Fibroblast of lung (primary cell): ENCODE measurements around the gene ZNF425. TPM values are rescaled to one million over a fixed set of nuclear protein-coding genes. Genes with fewer than 3 reads are reported as not detected.
"Not testable (repeated sequence)": the region's sequence is repeated elsewhere in the genome, so short reads cannot be mapped to it uniquely, and the experiment has no call there.

Experiments used
- DNase-seq, 2 donors: peaks; one replicate each; pipeline versions ENCODE4 v3.0.0 to v3.0.0-alpha.2; 2010; ENCODE audit warnings: low read depth in 2 of 2
- H2AFZ ChIP-seq: 2 replicates; pipeline ENCODE4 v1.5.1; 2012; ENCODE audit warnings: low read length, control low read depth, inconsistent platforms
- H3K27ac ChIP-seq: 2 replicates; pipeline ENCODE4 v1.5.1; 2011; ENCODE audit warnings: low read length, control low read depth; ENCODE audit not compliant: insufficient read depth
- H3K27me3 ChIP-seq: 2 replicates; pipeline ENCODE4 v1.5.1; 2011; ENCODE audit warnings: mild to moderate bottlenecking, low read length; ENCODE audit not compliant: control insufficient read depth, insufficient read depth
- H3K36me3 ChIP-seq: 2 replicates; pipeline ENCODE4 v1.5.1; 2011; ENCODE audit warnings: low read length; ENCODE audit not compliant: control insufficient read depth, insufficient read depth
- H3K4me1 ChIP-seq: 2 replicates; pipeline ENCODE4 v1.5.1; 2011; ENCODE audit warnings: low read length; ENCODE audit not compliant: control insufficient read depth, insufficient read depth; ENCODE audit errors: extremely low read depth
- H3K4me2 ChIP-seq: 2 replicates; pipeline ENCODE4 v1.5.1; 2011; ENCODE audit warnings: low read length, control low read depth; ENCODE audit not compliant: insufficient read depth; ENCODE audit errors: extremely low read depth
- H3K4me3 ChIP-seq, 4 experiments: fragments of 200-600 bp in 1 of 4; sonication (generic) in 1 of 4; replicated peaks in 1 of 4; 2 replicates each; pipeline ENCODE4 v1.5.1; 2011 to 2016; ENCODE audit warnings: low read length in 4 of 4, low read depth in 3 of 4, mild to moderate bottlenecking in 3 of 4, control low read depth in 2 of 4, inconsistent platforms in 1 of 4, mixed read lengths in 1 of 4; ENCODE audit not compliant: insufficient read depth in 1 of 4; ENCODE audit errors: control extremely low read depth in 1 of 4
- H3K79me2 ChIP-seq: 2 replicates; pipeline ENCODE4 v1.5.1; 2012; ENCODE audit warnings: mild to moderate bottlenecking, low read length, inconsistent platforms; ENCODE audit not compliant: control insufficient read depth, insufficient read depth
- H3K9ac ChIP-seq: 2 replicates; pipeline ENCODE4 v1.5.1; 2011; ENCODE audit warnings: mild to moderate bottlenecking, low read length, control low read depth; ENCODE audit not compliant: insufficient read depth
- H3K9me3 ChIP-seq: 2 replicates; pipeline ENCODE4 v1.5.1; 2012; ENCODE audit warnings: low read depth, low read length; ENCODE audit not compliant: control insufficient read depth, insufficient read depth
- H4K20me1 ChIP-seq: 2 replicates; pipeline ENCODE4 v1.5.1; 2011; ENCODE audit warnings: low read length; ENCODE audit not compliant: control insufficient read depth, insufficient read depth; ENCODE audit errors: extremely low read depth
- EZH2 ChIP-seq: IDR thresholded peaks from 2 replicates; pipeline ENCODE4 v1.5.1; 2012; ENCODE audit warnings: low read length, control low read depth, mild to moderate bottlenecking; ENCODE audit errors: missing control alignments
- polyA plus RNA-seq, 2 donors: library from polyadenylated mRNA; depleted of rRNA in 1 of 2; stranded (reverse) in 1 of 2; unstranded in 1 of 2; fragments of >200 nt; gene quantifications; 2 replicates each; pipeline ENCODE4 v1.2.1, GENCODE V29; 2011 to 2012; ENCODE audit warnings: missing spikeins in 1 of 2
- total RNA-seq: library from RNA; depleted of rRNA; stranded (reverse); fragments of >200 nt; gene quantifications from 2 replicates; pipeline ENCODE4 v1.2.1, GENCODE V29; 2014
- TF ChIP-seq, protein P1 (sequence below), 2 donors: IDR thresholded peaks in 1 of 2; conservative IDR thresholded peaks in 1 of 2; 1 replicate in 1 of 2; 2 replicates in 1 of 2; pipeline ENCODE4 v1.5.1; 2011 to 2012; ENCODE audit warnings: low read length in 2 of 2, control low read depth in 1 of 2, inconsistent platforms in 1 of 2, low read depth in 1 of 2, mild to moderate bottlenecking in 1 of 2

ZNF425 gene
- total and polyA plus RNA-seq, 2 donors (not counting 1 experiment from before 2014, with no cell fraction given): 1.2 to 4.6 TPM

DNA sequence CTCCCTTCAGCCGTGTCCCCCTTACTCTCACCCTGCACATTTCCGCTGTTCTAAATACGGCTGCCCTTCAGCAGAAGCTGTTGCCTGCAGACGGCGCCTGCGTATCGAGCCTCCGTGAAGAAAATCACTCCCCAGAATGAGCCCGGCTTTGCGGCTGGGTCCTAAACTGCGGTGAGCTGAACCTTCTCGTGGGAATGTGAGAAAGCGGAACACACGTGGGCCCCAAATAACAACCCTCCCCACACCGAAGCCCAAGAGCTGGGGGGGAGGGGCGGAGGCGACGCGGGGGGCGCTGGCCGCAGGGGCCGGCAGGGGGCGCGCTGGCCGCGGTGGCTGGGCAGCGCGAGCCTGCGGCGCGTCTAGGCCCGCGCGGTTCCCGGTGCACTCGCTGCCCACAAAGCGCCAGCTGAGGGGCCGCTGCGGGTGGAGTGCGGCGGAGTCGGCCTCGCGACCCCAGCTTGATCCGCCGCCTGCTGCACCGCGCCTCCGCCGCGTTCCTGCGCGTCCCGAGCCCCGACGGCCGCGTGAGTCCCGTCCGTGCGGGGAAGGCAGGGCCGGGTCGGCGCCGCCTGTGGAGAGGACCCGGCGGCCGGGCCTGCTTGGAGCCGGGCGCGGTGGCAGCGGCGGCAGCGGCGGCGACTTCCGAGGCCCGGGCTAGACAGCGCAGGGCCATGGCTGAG, 21.1 kb upstream of the ZNF425 start, which contains the start of gene ZNF398:
Gene ZNF398 (plus strand): TSS at position 382 of the 680 bp plus-strand sequence. CDS start 290 bp downstream, at position 672.
- Histone ChIP-seq H3K4me1 (no peaks in the 10 kb centered on the region), H3K27me3 (no peaks in the 10 kb centered on the region), H3K27ac (peak within 1 kb of the TSS; percentile 90), H3K9me3 (no peaks in the 10 kb centered on the region), H3K79me2 (peaks cover 43% of the 10 kb centered on the region), H4K20me1 (no peaks in the 10 kb centered on the region), H3K9ac (peak within 1 kb of the TSS; percentile 95), H3K4me2 (peak within 1 kb of the TSS; percentile 99), H3K36me3 (peaks cover 2% of the 10 kb centered on the region), H2AFZ (peak within 1 kb of the TSS; percentile 93), H3K4me3 (peak within 1 kb of the TSS; percentile 74 to 93 (median 87))
- peak; percentile 77 to 81 for DNase-seq
- TF ChIP-seq, protein P1, sequence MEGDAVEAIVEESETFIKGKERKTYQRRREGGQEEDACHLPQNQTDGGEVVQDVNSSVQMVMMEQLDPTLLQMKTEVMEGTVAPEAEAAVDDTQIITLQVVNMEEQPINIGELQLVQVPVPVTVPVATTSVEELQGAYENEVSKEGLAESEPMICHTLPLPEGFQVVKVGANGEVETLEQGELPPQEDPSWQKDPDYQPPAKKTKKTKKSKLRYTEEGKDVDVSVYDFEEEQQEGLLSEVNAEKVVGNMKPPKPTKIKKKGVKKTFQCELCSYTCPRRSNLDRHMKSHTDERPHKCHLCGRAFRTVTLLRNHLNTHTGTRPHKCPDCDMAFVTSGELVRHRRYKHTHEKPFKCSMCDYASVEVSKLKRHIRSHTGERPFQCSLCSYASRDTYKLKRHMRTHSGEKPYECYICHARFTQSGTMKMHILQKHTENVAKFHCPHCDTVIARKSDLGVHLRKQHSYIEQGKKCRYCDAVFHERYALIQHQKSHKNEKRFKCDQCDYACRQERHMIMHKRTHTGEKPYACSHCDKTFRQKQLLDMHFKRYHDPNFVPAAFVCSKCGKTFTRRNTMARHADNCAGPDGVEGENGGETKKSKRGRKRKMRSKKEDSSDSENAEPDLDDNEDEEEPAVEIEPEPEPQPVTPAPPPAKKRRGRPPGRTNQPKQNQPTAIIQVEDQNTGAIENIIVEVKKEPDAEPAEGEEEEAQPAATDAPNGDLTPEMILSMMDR (conservative IDR thresholded peaks at IDR 0.05 in 1 of 2, IDR thresholded peaks at IDR 0.05 in 1 of 2; ENCODE audit: low read depth in 1 of 2, low read length in 2 of 2): peak in 1 of 2 donors; percentile 34
- no peak for TF ChIP-seq EZH2

DNA sequence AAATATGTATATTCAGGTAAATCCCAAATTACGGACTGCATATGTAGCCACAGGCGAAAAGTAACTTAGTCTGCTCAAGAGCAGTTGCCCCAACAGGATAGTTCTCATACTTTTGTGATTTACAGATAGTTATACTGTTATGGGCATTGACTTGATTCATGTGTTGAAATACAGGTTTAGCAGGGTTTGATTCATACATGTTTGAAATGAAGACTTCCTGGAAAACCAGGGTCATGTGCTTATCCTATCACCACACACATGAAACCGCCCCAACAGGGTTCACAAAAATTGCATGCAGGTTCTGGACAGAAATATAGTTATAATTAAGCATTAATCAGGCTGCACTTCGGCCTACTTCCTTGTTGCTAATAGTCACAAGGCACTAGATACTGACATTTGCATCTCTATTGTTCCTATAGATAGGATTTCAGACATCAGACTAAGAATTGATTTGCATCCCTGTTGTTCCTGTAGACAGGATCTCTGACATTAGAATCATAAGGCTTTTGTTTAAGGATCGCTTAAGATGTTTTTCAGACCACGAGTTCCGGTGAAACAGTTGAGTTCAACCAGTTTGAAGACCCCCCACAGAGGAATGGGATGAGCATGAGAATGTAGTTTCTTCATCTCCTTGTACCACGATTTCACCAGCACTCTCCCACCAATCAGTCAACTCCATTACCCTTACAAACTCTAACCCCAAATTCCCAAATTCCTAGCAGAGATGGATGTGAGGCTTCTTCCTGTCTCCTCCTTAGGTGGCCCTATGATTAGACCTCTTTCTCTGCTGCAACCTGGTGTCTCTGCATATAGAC, 19.1 kb upstream of the ZNF425 start:
- no peaks in the 10 kb centered on the region for H3K27me3 ChIP-seq
- no peak overlapping the region for H3K27ac ChIP-seq
- peaks cover 26% of the 10 kb centered on the region for H3K79me2 ChIP-seq
- no peak overlapping the region for H3K9ac ChIP-seq
- TF ChIP-seq, protein P1 (conservative IDR thresholded peaks at IDR 0.05 in 1 of 2, IDR thresholded peaks at IDR 0.05 in 1 of 2; ENCODE audit: low read depth in 1 of 2, low read length in 2 of 2): no peak
- no peak for TF ChIP-seq EZH2
- no peak overlapping the region for H3K4me2 ChIP-seq
- DNase-seq: no peak
- H4K20me1 ChIP-seq: no peaks in the 10 kb centered on the region
- no peak overlapping the region for H3K4me3 ChIP-seq
- H3K36me3 ChIP-seq: no peaks in the 10 kb centered on the region
- no peaks in the 10 kb centered on the region for H3K9me3 ChIP-seq
- H3K4me1 ChIP-seq: no peaks in the 10 kb centered on the region
- no peak overlapping the region for H2AFZ ChIP-seq

DNA sequence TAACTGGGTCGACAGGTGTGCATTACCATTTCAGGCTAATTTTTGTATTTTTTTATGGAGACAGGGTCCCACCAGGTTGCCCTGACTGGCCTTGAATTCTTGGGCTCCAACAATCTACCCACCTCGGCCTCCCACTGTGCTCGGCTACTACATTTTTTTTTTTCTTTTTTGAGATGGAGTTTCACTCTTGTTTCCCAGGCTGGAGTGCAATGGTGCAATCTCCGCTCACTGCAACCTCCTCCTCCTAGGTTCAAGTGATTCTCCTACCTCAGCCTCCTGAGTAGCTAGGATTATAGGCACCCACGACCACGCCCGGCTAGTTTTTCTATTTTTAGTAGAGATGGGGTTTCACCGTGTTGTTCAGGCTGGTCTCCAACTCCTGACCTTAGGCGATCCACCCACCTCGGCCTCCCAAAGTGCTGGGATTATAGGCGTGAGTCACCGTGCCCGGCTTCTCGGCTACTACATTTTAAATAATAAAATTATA, 18.4 kb upstream of the ZNF425 start:
- H3K4me3 ChIP-seq, H3K27ac ChIP-seq, H4K20me1 ChIP-seq, H3K36me3 ChIP-seq, H3K4me2 ChIP-seq, H3K9ac ChIP-seq, H3K4me1 ChIP-seq, H3K27me3 ChIP-seq, DNase-seq, H2AFZ ChIP-seq, H3K9me3 ChIP-seq: not testable (repeated sequence)
- H3K79me2 ChIP-seq: peaks cover 19% of the 10 kb centered on the region
